ENCODE results near the gene ZNF683.
"Not testable (repeated sequence)": the region's sequence is repeated elsewhere in the genome, so short reads cannot be mapped to it uniquely, and the experiment has no call there.

Gene ZNF683

DNA sequence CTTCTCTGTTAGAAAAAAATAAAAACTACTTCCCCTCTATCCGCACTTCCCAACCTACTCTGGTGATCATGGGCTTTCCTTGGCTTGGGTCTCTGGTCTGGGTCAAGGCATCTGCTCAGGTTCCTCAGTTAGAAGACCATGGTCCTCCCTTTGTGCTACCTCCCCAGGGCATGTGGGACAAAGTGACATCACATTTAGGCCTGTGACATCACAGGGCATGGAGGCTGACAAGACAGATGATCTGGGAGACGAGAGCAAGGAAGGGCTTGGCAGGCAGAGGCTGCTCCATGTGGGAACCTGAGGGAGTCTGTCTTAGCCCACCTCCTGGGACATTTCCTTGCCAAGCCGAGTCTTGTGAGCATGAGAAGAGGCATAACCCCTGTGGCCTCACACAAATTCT lies at the start of gene ZNF683:
TSS of gene ZNF683 (minus strand) at position 140 of the 400 bp plus-strand sequence. CDS start 4,179 bp downstream, outside the sequence.
- not testable (repeated sequence) for DNase-seq (ENCODE audit: low spot score in 2 of 2); H3K36me3 Mint-ChIP-seq (ENCODE audit: insufficient read depth); H3K9me3 Mint-ChIP-seq; H3K27me3 Mint-ChIP-seq; ATAC-seq (replicated peaks; ENCODE audit: extremely low read depth, poor library complexity, severe bottlenecking)
- Mint-ChIP-seq H3K4me3 (peak within 1 kb of the TSS; percentile 75), H3K27ac (ENCODE audit: low read depth) (peak within 1 kb of the TSS; percentile 75), H3K4me1 (peaks cover 73% of the 10 kb centered on the region)

DNA sequence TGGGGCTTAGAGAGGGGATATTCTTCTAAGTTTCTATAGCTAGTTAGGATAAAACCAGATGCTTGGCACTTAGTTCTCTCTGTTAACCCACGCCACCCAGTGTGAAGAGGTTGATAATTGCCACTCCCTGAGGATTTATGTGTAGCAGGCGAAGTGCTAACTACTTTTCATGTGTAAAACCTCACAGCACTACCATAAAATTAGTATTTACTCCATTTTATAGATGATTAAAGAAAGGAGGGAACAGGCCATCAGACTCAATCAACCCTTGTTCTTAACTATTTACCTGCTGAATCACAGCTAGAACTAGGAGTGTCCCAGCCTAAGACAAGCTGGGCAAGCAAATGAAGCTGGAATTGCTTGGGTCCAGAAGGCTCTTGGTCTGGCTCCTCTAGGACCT lies 46.9 kb upstream of the ZNF683 start:
- Mint-ChIP-seq H3K27ac (ENCODE audit: low read depth) (no peak overlapping the region), H3K27me3 (peaks cover 51% of the 10 kb centered on the region), H3K4me3 (no peak overlapping the region), H3K36me3 (ENCODE audit: insufficient read depth) (no peaks in the 10 kb centered on the region), H3K4me1 (no peaks in the 10 kb centered on the region), H3K9me3 (no peaks in the 10 kb centered on the region)
- ATAC-seq (replicated peaks; ENCODE audit: extremely low read depth, poor library complexity, severe bottlenecking): no peak
- DNase-seq (ENCODE audit: low spot score in 2 of 2): no peak

DNA sequence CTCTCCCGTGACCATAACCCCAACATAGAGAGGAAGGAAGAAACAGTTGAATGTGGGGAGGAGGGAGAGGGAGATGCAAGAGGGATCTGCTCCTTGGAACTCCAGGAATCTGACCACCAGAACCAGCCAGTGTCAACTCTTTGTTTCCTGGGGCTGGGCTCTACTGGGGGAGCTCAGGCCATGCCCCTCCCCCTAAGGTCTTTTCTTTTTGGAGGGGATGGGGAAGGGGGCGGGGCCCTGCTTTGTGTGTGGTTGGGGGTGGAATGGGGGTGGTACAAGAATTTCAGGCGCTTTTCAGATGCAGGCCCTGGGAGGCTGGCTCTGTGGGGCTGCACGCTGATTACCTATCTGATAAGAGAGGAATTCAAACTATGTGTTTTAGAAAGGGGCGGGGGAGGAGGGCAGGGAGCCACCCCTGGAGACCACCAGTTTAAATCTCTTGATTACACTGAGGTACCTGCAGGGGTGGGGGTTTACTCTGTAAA lies 46.4 kb upstream of the ZNF683 start:
- no peak for DNase-seq (ENCODE audit: low spot score in 2 of 2)
- Mint-ChIP-seq H3K4me3 (no peak overlapping the region), H3K36me3 (ENCODE audit: insufficient read depth) (no peaks in the 10 kb centered on the region), H3K27me3 (peaks cover 57% of the 10 kb centered on the region), H3K27ac (ENCODE audit: low read depth) (no peak overlapping the region), H3K4me1 (no peaks in the 10 kb centered on the region), H3K9me3 (no peaks in the 10 kb centered on the region)
- no peak for ATAC-seq (replicated peaks; ENCODE audit: extremely low read depth, poor library complexity, severe bottlenecking)

DNA sequence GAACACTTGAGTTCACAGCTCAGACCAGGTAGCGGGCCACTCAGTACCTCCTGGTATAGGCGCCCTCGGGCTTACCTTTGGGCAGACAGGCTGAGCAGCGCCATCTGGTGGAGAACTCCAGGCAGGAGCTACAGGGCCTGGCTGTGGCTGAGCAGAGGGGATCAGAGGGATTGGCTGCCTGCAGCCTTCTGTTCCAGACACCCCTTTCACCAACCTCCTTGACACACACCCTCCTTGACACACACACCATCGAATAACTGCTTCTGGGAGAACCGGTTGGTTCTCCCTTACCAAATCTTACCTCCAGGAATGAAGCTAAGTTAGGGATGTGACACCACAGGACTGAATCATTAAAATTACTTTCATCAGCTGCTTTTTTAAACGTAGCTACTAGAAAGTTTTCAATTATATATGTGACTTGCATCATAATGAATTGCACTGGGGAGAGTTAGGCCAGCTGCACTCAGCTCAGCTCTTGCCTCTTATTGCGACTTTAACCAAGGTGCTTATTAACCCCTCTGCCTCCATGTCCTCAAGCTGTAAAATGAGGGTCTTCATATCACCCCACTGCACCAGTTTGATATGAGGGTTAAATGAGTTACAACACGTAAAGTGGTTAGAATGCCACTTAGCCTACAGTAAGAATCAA lies 44.7 kb upstream of the ZNF683 start:
- H3K27me3 Mint-ChIP-seq: peaks cover 66% of the 10 kb centered on the region
- peak; percentile 73 to 81 for DNase-seq (ENCODE audit: low spot score in 2 of 2)
- ATAC-seq (replicated peaks; ENCODE audit: extremely low read depth, poor library complexity, severe bottlenecking): peak; percentile 98
- no peaks in the 10 kb centered on the region for H3K9me3 Mint-ChIP-seq
- no peaks in the 10 kb centered on the region for H3K4me1 Mint-ChIP-seq
- H3K27ac Mint-ChIP-seq (ENCODE audit: low read depth): no peak overlapping the region
- no peak overlapping the region for H3K4me3 Mint-ChIP-seq
- H3K36me3 Mint-ChIP-seq (ENCODE audit: insufficient read depth): peaks cover 2% of the 10 kb centered on the region

DNA sequence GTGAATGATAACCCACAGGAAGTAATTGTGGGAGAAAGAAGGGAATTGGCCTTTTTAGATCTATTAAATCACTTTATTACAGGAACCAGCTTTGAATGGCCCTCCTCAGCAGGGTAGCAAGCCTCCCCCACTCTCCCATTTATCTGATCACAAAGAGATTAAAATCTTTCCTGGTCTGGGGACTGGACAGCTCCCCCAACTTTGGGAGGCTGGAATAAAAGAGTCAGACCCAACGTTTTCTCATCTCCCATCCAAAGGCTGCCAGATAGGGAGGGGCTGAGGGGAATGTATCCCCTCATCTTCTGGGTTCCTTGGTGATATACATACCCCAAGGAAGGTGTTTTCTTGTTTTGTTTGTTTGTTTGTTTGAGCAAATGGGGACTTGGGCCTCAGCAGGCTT lies 40.5 kb upstream of the ZNF683 start:
- Mint-ChIP-seq H3K4me3 (no peak overlapping the region), H3K4me1 (peaks cover 28% of the 10 kb centered on the region), H3K36me3 (ENCODE audit: insufficient read depth) (peaks cover 7% of the 10 kb centered on the region), H3K9me3 (no peaks in the 10 kb centered on the region), H3K27ac (ENCODE audit: low read depth) (no peak overlapping the region), H3K27me3 (peaks cover 78% of the 10 kb centered on the region)
- no peak for DNase-seq (ENCODE audit: low spot score in 2 of 2)
- no peak for ATAC-seq (replicated peaks; ENCODE audit: extremely low read depth, poor library complexity, severe bottlenecking)

DNA sequence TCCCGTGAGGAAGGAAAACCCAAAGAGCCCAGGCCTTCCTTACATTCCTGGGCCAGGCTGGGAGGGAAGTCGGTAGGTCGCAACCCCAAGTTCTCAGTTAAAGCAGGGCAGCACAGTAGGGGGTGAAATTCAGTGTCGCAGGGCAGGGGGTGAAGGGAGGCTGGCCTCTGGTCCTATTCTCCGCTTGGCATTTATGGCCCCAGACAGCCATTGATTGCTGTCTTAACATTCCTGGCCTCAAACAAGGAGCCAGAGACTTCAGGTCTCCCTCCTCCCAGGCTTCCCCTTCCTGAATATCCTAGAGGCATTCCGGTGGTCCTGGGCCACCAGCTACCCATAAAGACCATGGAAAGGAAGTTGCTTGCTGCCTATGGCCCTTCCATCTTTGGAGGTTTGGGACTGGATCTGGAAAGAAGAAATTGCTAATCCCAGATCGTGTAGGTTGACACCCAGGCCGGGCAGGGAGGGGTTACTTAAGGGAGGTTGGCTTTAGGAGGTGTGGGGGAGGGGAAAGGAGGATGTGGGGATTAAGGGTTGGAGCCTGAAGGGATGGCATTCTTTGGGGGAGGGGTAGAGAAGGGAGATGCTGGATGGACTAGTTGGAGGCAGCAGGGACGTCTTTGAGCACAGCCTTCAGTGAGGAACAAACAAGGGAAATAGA lies 39.8 kb upstream of the ZNF683 start:
- Mint-ChIP-seq H3K27ac (ENCODE audit: low read depth) (no peak overlapping the region), H3K27me3 (peaks cover 78% of the 10 kb centered on the region), H3K36me3 (ENCODE audit: insufficient read depth) (peaks cover 7% of the 10 kb centered on the region), H3K4me1 (peaks cover 28% of the 10 kb centered on the region), H3K4me3 (no peak overlapping the region), H3K9me3 (no peaks in the 10 kb centered on the region)
- DNase-seq (ENCODE audit: low spot score in 2 of 2) (no peak), ATAC-seq (replicated peaks; ENCODE audit: extremely low read depth, poor library complexity, severe bottlenecking) (no peak)

DNA sequence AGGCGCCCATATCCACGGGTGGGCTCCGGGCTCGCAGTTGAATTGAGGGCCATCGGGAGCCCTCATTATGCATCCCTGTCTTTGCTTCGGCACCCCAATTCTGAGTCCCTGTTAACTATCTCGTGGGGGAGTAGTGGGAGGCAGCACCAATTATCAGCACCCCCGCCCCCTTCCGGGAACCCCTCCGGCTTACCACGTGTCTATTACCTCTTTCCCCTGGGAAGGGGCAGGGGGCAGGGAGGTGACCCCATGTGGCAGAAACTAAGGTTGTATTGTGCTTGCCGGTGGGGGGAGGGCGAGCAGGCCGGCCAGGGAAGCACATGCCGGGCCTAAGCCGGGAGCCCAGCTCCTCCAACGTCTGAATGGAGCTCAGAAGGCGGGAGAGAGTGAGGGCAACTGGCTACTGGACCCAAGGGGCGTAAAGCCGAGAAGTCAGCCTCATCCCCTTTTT lies 39.1 kb upstream of the ZNF683 start:
- Mint-ChIP-seq H3K9me3 (no peaks in the 10 kb centered on the region), H3K4me3 (no peak overlapping the region), H3K27ac (ENCODE audit: low read depth) (no peak overlapping the region), H3K4me1 (peaks cover 28% of the 10 kb centered on the region), H3K27me3 (peaks cover 78% of the 10 kb centered on the region), H3K36me3 (ENCODE audit: insufficient read depth) (peaks cover 9% of the 10 kb centered on the region)
- ATAC-seq (replicated peaks; ENCODE audit: extremely low read depth, poor library complexity, severe bottlenecking) (no peak), DNase-seq (ENCODE audit: low spot score in 2 of 2) (no peak)

DNA sequence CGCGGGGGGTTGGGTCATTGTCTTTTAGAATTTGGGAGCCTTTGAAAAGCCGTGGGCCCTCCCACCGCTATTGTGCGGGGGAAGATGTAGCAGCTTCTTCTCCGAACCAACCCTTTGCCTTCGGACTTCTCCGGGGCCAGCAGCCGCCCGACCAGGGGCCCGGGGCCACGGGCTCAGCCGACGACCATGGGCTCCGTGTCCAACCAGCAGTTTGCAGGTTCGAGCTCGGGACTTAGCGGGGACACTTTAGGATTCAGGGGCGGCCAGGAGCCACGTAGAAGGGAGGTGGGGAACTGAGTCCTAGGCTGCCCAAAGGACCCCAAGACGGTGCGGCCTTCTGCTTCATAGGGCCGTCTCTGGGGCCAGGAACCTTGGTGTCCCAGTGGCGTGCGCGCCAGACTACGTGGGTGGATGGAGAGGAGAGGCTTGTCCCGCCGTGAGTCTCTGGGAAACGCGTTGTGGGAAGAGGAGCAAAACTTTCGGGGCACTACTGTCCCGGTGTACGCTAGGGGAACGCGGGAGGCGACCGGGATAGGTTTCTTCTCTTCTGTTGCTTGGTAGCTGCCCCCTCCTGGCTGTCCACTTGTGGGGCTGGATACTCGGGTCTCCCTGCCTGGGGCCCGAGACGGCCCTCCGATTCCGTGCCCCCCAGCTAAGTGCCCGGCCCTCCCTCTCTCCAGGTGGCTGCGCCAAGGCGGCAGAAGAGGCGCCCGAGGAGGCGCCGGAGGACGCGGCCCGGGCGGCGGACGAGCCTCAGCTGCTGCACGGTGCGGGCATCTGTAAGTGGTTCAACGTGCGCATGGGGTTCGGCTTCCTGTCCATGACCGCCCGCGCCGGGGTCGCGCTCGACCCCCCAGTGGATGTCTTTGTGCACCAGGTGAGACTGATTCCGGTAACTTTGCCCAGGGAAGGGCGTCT lies 38.4 kb upstream of the ZNF683 start, which contains the start of gene LIN28A:
TSS of gene LIN28A (plus strand) at position 112 of the 918 bp plus-strand sequence. CDS start at position 187, 75 bp downstream.
- H3K36me3 Mint-ChIP-seq (ENCODE audit: insufficient read depth): peaks cover 9% of the 10 kb centered on the region
- H3K27me3 Mint-ChIP-seq: peaks cover 78% of the 10 kb centered on the region
- peak within 1 kb of the TSS; percentile 14 for H3K4me3 Mint-ChIP-seq
- H3K4me1 Mint-ChIP-seq: peaks cover 28% of the 10 kb centered on the region
- no peak for DNase-seq (ENCODE audit: low spot score in 2 of 2)
- no peak within 1 kb of the TSS for H3K27ac Mint-ChIP-seq (ENCODE audit: low read depth)
- no peak for ATAC-seq (replicated peaks; ENCODE audit: extremely low read depth, poor library complexity, severe bottlenecking)
- H3K9me3 Mint-ChIP-seq: no peaks in the 10 kb centered on the region

DNA sequence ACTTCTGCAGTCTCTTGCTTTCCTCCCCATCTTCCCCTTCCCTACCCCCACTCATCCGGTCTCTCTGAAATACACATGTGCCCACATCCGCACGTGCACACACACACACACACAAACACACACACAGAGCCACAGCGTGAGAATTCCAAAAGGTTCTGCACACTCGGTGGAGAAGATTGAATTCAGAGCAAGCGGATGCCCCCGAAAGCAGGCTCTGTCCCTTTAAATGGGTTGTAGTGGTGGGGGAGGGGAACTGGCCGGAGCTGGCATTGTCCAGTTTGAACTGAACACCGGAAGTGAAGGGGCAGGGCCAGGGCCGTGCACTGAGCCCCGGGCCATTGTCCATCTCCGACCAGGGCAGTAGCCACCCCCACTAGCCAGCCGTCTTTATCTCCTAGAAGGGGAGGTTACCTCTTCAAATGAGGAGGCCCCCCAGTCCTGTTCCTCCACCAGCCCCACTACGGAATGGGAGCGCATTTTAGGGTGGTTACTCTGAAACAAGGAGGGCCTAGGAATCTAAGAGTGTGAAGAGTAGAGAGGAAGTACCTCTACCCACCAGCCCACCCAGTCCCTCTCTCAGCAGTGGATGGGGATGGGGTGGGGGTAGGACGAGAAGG lies 36.7 kb upstream of the ZNF683 start:
- peaks cover 75% of the 10 kb centered on the region for H3K27me3 Mint-ChIP-seq
- peak overlapping the region; percentile 14 for H3K4me3 Mint-ChIP-seq
- ATAC-seq (replicated peaks; ENCODE audit: extremely low read depth, poor library complexity, severe bottlenecking) (peak; percentile 14), DNase-seq (ENCODE audit: low spot score in 2 of 2) (no peak)
- no peak overlapping the region for H3K27ac Mint-ChIP-seq (ENCODE audit: low read depth)
- no peaks in the 10 kb centered on the region for H3K9me3 Mint-ChIP-seq
- peaks cover 9% of the 10 kb centered on the region for H3K36me3 Mint-ChIP-seq (ENCODE audit: insufficient read depth)
- peaks cover 28% of the 10 kb centered on the region for H3K4me1 Mint-ChIP-seq

DNA sequence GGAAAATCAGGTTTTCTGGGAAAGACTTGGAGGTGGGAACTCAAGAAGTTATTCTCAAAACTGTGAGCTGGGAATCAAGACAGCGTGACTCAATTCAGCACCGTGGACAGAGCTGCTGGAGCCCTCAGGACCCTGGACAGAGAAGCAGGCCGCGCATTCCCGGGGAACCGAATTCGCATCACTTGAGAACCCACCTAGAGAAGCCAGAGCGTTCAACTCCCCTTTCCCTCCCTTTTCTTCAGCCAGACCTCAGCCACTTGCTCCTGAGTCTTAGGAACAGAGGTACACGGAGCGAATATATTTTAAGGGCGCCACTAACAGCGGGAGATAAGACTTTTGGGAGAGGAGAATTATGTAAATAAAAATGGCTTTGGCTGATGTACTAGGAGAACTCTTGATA lies 36.1 kb upstream of the ZNF683 start:
- DNase-seq (ENCODE audit: low spot score in 2 of 2): peak; percentile 68 to 79
- H3K36me3 Mint-ChIP-seq (ENCODE audit: insufficient read depth): peaks cover 9% of the 10 kb centered on the region

DNA sequence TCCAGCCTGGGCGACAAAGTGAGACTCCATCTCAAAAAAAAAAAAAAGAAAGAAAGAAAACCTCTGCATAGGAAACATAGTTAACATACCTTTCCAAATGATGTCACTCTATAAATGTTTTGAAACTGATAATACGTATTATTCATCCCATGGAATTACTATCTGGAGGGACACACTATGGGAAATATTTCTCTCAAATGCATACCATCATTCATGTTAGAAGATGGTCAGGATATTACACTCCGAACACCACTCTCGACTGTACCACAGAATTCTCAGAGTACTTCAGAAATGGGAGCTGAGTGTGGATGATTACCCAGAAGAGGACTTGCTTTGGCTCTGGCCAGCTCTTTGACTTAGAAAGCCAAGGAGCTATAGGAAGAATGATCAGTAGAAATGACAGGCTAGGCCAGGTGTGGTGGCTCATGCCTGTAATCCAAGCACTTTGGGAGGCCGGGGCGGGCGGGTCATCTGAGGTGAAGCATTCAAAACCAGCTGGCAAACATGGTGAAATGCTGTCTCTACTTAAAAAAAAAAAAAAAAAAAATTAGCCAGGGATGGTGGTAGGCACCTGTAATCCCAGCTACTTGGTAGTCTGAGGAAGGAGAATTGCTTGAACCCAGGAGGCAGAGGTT lies 32.8 kb upstream of the ZNF683 start:
- H3K4me3 Mint-ChIP-seq: no peak overlapping the region
- DNase-seq (ENCODE audit: low spot score in 2 of 2) (no peak), ATAC-seq (replicated peaks; ENCODE audit: extremely low read depth, poor library complexity, severe bottlenecking) (no peak)
- H3K27ac Mint-ChIP-seq (ENCODE audit: low read depth): no peak overlapping the region
- H3K9me3 Mint-ChIP-seq: no peaks in the 10 kb centered on the region
- H3K27me3 Mint-ChIP-seq: peaks cover 75% of the 10 kb centered on the region
- H3K4me1 Mint-ChIP-seq: peaks cover 15% of the 10 kb centered on the region
- H3K36me3 Mint-ChIP-seq (ENCODE audit: insufficient read depth): peaks cover 4% of the 10 kb centered on the region

More for the DNA sequence above, 36.1 kb upstream of the ZNF683 start:
- no peak for ATAC-seq (replicated peaks; ENCODE audit: extremely low read depth, poor library complexity, severe bottlenecking)
- Mint-ChIP-seq H3K27me3 (peaks cover 75% of the 10 kb centered on the region), H3K27ac (ENCODE audit: low read depth) (no peak overlapping the region), H3K4me1 (peaks cover 28% of the 10 kb centered on the region), H3K9me3 (no peaks in the 10 kb centered on the region), H3K4me3 (peak overlapping the region; percentile 14)

DNA sequence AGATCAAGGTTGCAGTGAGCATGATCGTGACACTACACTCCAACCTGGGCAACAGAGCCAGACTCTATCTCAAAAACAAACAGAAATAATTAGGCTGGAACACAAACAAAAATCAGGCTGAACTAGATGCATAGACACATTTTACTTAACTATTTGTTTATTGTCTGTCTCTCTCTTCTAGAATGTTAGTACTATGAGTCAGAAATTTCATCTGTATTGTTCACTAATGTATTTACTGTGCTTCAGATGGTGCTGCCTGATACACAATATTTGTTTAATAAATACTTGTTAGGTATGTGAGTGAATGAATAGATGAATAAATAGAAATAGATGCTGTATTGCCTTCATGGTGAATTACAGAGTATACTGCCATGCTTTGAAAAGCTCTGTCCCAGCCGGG lies 32.1 kb upstream of the ZNF683 start:
- H3K36me3 Mint-ChIP-seq (ENCODE audit: insufficient read depth): peaks cover 4% of the 10 kb centered on the region
- no peaks in the 10 kb centered on the region for H3K9me3 Mint-ChIP-seq
- ATAC-seq (replicated peaks; ENCODE audit: extremely low read depth, poor library complexity, severe bottlenecking): no peak
- peaks cover 13% of the 10 kb centered on the region for H3K4me1 Mint-ChIP-seq
- peaks cover 74% of the 10 kb centered on the region for H3K27me3 Mint-ChIP-seq
- no peak overlapping the region for H3K4me3 Mint-ChIP-seq
- H3K27ac Mint-ChIP-seq (ENCODE audit: low read depth): no peak overlapping the region
- no peak for DNase-seq (ENCODE audit: low spot score in 2 of 2)

All from central memory CD8-positive, alpha-beta T cell (primary cell).